GM21737 (cell line): ENCODE results near the gene TEDC1.

ENCODE experiments used
- ATAC-seq: cut with Tn5 transposase; IDR thresholded peaks from one replicate; pipeline ENCODE4 v1.9.1; 2021; ENCODE audit warnings: mild to moderate bottlenecking, moderate library complexity; ENCODE audit not compliant: unreplicated experiment

Gene TEDC1

DNA sequence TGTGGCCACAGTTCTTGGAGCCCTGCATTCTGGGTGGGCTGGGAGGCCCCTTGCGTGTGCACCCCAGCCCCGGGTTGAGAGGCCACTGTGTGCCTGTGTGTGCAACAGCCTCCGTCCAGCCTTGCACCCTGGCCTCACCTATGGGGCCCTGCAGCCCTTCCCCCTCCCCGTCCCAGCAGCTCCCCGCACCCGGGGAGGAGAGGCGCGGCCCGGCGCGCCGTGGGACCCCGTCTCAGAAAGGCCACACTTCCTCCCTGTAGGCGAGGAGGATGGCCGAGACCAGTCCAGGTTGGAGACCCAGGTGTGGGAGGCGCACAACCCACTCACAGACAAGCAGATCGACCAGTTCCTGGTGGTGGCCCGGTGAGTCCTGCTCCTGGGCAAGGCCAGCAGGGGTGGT, 33.0 kb upstream of the TEDC1 start:
- no peak for ATAC-seq

DNA sequence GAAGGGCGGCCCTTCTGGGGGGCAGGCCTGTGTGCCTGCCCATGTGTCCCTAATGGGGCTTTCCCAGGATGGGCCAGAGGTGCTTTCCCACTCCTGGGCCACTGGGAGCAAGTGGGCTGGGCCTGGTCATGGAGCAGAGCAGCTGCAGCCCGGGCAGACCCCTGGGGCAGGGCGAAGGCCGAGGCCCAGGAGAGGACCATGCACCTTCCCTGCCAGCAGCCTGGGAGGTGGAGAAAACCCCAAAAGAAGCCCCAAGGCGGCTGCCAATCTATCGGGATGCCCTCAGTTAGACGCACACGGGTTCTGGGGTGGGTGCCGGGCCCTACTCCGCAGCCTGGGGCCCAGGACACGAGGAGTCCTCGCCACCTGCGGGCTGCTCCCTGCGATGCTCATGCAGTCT, 32.5 kb upstream of the TEDC1 start:
- no peak for ATAC-seq

DNA sequence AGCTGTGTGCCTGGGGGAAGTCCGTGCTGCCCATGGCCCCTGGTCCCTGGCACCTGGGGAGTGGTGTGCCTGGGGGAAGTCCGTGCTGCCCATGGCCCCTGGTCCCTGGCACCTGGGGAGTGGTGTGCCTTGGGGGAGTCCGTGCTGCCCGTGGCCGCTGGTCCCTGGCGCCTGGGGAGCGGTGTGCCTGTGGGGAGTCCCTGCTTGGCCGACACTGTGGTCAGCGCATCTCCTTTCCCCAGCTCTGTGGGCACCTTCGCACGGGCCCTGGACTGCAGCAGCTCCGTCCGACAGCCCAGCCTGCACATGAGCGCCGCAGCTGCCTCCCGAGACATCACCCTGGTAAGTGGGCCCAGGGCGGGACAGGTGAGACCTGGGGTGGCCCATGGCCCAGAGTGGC, 30.9 kb upstream of the TEDC1 start:
- no peak for ATAC-seq

DNA sequence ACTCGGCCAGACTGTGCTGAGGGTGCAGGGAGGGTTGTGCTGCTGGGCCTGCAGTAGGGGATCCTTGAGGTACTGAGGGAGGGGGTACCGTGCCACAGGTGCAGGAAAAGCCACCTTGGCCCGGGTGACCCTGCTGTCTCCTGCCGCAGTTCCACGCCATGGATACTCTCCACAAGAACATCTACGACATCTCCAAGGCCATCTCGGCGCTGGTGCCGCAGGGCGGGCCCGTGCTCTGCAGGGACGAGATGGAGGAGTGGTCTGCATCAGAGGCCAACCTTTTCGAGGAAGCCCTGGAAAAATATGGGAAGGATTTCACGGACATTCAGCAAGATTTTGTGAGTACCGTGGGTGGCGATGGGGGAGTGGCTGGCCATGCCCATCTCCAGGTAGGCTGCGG, 30.4 kb upstream of the TEDC1 start:
- ATAC-seq: no peak

DNA sequence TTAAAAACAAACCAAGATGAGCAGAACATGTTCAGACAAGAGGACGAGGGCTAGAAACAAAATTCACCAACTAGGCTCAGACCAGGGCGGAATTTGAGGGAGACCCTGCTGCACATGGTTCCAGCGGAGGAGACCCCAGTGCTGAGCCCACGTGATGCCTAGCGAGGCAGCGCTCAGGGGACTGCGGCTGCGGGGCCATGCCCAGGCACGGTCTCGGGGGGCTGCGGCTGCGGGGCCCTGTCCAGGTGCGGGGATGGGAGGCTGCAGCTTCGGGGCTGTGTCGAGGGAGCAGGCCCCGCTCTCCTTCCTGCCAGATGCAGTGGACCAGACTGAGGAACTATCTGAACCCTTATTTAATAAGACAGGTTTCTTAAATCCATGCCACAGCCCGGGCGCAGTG, 29.1 kb upstream of the TEDC1 start:
- no peak for ATAC-seq

DNA sequence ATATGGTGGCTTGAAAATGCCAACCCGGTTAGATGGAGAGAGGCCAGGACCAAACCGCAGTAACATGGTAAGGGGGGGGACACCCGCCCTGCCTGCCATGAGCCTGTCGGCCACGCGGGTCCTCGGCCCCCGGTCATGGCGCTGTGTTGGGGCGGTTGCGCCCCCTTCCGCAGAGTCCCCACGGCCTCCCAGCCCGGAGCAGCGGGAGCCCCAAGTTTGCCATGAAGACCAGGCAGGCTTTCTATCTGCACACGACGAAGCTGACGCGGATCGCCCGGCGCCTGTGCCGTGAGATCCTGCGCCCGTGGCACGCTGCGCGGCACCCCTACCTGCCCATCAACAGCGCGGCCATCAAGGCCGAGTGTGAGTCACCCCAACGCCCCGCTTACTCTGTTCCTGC, 26.5 kb upstream of the TEDC1 start:
- ATAC-seq: no peak

DNA sequence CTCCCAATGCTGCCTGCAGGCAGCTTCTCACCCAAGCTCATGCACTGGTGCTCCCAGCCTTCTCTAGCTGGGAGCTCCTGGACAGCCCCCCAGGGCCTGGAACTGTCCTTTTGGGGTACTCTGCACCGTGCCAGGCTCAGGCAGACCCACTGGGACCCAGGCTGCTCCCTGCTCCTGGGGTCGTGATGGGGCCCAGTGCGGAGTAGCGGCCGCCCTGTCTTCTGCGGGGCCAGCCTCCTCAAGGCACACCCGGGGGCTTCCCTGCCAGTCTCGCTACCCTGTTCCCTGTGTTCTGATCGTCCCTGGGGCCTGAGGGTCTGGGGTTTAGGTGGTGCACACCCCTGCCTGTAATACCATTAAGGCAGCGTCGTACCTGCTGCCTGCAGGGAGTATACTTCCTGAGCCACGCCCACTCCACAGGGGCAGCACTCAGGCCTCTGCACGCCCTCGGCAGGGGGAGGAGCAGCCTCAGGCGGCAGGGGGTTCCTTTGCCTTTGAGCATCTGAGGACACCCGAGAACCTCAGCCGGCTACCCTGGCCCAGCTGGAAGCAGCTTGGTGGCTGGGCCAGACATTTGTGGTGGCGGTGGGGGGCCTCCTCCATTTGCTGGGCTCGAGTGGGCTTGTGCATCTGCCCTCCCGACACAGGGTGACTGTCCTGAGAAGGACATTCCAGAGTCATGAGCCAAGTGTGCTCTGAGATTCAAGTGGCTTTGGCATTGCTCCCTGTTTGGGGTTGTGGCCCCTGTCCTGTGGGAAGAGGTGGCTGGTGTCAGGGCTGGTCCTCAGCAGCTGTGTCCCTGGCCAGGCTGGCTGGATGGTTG, 25.6 kb upstream of the TEDC1 start:
- no peak for ATAC-seq

DNA sequence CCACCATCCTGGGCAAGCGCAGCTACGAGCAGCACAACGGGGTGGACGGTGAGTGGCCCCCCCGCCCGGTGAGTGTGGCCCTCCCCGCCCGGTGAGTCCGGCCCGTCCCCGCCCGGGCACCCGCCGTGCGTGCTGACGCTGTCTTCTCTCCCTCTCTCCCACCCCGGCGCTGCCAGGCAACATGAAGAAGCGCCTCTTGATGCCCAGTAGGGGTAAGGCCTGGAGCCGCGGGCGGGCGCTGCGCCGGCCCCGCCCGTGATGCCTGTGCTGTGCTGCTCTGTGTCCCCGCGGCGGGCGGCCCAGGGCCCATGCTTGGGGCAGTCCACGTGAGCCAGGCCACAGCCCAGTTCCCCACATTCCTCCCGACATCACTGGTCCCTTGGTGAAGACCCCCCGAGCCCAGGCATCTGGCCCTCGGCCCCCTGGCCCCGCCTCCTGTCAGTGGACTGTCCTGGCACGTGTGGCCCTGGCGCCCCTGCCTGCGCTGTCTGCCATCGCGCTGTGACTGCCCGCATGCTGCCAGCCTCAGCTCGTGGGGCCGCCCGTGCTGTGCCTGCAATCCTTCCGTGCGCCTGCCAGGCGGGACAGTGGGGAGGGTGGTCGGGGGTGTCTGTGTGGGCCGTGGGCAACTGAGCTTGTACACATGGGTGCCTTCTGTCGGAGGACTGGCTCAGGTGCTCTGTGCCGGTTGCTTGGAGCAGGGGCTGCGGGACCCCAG, 24.4 kb upstream of the TEDC1 start:
- ATAC-seq: no peak

DNA sequence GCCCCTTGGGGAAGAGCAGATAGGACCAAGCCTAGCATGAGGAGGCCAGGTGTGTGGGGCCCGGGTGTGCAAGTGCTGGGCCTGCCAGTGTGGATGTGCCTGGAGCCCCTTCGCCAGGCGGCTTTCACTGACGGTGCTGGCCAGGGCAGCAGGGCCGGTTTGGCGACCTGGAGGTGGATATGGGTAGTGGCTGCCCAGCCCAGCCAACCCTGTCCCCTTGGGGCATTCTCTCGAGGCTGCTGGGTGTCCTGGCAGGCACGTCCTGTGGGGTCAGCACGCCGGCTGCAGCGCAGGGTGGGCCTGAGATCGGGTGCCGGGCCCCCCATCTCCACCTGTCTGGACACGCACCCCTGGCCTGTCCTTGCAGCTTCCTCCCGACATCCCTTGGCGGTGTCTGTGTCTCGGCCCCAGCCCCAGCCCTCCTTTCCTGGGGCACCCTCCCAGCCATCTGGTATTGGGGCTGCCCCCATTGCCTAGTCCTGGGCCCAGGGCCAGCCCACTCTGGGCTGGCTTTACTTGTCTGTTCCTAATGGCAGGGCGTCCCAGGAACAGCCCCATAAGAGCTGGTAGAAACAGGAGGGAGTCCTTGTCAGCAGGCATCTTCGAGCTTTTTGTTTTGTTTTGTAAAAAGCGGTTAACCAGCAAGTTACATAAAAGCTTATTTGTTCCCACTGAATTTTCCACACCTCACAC, 23.7 kb upstream of the TEDC1 start:
- no peak for ATAC-seq

DNA sequence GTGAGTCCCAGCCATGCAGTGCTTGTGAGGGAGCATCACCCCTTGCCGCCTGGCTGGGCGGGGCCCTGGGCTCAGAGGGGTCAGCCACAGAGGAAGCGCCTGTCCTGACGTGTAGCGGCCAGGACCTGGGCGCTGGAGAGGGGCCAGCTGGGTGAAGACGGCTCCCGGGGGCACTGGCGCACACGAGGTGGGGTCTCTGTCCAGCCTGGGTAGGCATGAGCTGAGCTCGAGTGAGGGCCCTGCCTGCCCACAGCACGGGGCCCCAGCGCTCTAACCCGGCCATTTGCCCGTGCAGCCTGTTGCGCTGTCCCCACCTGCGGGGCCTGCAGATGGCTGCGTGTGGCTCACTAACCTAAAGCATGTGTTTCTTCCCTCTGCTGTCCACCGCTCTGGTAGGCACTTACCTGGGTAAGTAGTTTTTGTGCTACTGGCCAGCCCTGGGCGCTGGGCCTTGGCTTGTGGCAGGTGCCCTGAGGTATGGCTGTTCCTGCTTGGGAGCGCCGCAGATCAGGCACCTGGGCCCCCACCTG, 23.0 kb upstream of the TEDC1 start:
- ATAC-seq: no peak

DNA sequence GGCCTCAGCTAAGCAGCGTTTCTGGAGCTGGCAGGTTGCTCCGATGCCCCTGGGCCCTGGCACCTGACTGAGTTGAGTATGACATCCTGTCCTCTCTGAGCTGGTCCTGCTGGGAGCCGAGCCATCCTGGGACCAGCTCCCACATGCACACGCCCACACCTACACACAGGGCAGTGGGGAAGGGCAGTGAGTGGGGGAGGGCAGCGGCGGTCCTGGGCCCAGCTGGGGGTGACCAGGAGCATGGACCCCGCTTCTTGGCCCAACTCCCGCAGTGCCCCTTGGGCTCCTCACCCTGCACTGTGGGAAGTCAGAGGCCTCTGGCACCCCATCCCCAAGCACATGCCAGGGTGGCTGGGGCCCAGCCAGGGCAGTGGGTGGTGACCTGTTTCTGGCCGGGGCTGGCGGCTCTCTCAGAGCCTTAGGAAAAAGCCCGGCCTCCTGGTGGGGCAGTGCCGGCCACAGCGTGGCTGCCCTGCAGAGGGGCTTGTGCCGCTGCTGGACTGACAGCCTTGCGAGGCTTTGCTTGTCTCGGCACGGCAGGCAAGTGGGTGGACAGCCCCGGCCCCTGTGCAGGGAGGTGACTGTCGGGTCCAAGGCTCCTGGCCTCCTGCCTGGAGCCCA, 22.3 kb upstream of the TEDC1 start:
- no peak for ATAC-seq

DNA sequence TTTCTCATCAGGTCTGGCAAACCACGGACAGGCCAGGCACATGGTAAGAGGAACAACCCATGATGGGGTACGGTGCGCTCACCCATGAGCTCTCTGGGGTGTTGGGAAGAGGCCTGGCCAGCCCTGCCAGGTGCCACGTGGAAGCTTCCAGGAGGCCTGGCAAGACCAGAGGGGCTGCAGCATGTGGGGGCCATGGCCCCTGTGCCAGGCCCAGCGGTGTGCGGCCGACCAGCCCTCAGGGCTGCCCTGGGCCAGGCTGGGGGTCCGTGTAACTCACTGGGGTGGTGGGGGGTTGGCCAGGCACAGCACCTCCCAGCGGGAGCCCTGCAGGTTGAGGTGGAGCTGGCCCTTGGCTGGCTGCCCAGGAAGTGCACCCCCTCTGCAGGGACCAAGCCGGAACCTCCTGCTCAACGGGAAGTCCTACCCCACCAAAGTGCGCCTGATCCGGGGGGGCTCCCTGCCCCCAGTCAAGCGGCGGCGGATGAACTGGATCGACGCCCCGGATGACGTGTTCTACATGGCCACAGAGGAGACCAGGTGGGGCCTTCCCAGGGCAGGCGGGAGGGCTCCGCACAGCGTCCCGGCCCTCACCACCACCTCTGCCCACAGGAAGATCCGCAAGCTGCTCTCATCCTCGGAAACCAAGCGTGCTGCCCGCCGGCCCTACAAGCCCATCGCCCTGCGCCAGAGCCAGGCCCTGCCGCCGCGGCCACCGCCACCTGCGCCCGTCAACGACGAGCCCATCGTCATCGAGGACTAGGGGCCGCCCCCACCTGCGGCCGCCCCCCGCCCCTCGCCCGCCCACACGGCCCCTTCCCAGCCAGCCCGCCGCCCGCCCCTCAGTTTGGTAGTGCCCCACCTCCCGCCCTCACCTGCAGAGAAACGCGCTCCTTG, 21.3 kb upstream of the TEDC1 start:
- ATAC-seq: no peak

DNA sequence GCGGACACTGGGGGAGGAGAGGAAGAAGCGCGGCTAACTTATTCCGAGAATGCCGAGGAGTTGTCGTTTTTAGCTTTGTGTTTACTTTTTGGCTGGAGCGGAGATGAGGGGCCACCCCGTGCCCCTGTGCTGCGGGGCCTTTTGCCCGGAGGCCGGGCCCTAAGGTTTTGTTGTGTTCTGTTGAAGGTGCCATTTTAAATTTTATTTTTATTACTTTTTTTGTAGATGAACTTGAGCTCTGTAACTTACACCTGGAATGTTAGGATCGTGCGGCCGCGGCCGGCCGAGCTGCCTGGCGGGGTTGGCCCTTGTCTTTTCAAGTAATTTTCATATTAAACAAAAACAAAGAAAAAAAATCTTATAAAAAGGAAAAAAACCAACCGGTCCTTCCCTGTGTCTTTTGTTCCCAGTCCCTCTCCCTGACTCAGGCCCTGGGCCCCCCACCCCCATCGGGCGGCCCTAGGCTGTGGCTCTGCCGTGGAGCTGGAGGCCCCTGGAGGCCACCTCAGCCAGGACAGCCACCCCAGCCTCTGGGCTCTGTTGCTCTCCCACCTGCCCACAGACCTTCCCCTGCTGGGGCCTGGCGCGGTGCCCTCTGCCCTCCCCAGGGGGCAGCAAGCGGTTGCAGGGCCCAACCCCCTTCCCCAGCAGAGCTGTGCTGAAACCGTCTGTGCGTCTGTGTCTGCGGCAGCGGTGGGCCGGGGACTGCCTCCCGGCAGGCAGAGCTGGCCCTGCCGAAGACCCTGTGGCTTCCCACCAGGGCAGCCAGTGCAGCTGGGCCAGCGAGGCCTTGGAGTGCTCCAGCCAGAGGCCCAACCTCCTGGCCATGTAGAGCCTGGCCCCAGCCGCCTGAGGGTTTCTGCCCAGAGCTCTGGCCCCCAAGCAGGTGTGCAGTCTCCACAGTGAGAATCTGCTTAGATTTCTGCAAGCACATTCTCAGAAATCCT, 20.4 kb upstream of the TEDC1 start:
- ATAC-seq: no peak

DNA sequence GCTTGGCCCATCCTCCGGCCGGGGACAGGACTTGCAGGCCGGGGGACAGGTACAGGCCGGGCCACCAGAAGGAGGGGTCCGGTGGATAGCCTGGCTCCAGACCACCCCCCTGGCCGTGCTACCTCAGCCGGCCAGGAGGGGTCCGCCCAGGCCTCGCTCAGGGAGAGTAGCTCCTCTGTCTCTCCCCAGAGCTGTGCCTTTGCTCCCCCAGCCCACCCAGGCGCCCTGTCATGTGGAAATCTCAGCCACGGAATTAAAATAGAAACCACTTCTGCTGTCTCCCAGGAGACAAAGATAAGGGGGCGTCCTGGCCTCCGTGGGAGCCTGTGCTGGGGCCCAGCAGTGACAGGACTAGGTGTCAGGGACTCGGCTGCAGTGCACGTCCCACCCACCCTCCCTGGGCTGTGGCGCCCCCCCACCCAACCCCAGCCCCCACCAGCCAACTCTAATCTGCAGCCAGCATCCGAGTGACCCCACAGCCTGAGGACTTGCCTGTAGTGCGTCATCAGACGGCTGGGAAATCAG, 19.7 kb upstream of the TEDC1 start:
- no peak for ATAC-seq

DNA sequence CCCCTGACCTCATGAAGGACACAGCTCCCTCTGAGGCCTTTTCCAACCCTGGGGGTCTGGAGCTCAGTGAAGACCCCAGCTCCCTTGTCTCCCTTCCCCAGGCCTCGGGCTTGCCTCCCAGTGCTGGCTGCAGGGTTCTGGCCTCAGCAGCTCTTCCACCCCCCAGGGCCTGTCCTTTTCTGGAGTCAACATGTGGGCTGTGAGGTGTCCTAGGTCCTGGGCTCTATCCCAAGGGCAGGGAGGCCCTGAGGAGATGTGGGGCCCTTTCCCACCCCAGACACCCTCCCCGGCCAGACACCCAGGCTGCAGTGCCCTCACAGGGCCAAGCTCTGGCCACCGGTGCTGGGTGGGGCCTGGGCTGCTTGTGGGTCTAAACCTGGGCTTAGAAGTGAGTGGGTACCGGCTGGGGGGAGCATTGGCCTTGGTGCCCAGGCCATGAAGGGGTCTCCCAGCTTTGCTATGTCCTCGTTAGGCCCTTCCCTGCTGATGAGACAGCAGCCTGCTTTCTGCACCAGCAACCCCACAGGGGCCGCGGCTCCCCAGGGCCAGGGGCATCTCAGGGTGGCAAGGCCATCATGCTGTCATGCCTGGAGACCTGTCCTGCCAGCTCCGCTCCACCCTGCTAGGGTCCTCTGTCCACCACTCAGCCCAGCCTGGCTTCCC, 19.1 kb upstream of the TEDC1 start:
- no peak for ATAC-seq

DNA sequence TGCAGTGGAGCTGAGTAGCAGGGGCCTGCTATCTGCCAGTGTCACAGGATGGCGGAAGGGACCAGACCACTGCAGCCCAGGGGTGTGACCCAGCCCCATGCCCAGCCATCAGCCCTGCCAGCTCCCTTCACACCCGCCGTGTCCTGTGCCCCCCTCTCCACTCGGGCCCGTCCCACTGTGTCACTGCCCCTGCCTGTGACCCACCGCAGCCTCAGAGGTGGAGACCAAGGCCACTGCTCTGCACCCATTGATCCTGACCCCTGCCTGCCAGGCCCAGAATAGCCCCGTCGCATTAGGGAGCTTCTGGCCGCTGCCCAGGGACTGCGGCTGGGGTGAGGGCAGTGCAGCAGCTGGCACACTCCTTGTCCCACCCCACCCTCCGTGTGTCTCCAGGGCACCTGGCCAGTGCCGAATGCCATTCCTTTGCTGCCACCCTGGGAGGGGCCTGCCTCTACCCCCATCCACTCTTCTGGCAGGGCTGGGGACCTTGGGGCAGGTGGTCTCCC, 18.5 kb upstream of the TEDC1 start:
- no peak for ATAC-seq

DNA sequence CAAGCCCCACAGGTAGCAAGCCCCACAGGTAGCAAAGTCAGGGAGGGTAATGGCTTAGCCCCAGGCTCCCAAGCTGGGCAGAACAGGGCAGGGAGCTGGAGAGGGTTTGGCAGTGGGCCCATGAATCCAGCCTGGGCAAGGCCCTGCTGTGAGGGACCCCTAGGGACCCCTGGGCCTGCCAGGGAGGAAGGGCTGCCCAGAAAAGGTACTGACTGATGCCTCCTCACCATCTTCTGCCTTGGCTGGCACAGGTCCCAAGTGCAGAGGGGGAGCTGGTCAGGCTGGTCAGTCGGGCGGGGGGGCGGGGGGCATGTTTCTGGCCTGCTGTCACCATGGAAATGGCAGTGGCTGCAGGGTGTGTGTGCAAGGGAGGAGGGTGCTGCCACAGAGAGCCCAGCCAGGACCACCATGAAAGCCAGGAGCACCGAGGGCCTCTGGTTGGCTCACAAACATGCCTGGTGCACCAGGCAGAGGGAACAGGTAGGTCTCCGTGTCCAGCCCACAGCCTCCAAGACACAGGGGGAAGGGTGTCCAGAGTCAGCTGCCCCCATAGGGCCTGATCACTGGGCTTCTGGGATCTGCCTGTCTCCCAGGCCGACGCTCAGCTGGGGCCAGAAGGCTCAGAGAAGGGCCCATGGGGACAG, 17.9 kb upstream of the TEDC1 start:
- no peak for ATAC-seq
